ENCODE data around the gene PIK3R6.

DNA sequence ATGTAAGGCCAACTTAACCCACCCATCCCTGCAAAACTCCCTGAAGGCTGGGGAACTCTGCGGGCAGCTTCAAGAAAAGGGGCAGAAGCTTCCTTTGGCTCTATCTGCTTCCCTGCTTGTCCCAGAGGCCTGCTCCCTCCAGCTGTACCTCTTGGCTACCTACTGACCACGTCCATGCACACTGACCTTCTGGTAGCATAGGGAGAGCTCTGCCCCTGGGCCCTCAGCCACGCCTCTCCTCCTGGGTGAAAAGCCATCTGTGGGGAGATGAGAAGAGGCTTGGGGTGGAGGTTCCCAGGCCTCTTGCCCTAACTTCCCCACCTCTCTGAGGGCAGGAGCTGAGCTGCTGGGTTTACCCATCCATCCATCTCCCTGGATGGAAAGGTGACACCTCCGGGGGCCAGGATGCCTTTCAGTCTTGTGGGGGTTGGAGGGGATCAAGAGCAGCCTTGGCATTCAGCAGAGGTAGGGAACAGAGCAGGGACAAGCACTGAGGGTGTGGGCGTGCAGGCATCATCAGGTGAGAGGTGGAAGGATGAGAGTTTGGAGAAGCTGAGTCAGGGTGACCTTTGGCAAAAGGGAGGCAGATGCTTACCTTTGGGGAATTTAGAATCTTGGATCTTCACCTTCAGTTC is 45.0 kb downstream of the PIK3R6 start:
- TF ChIP-seq, protein P1, sequence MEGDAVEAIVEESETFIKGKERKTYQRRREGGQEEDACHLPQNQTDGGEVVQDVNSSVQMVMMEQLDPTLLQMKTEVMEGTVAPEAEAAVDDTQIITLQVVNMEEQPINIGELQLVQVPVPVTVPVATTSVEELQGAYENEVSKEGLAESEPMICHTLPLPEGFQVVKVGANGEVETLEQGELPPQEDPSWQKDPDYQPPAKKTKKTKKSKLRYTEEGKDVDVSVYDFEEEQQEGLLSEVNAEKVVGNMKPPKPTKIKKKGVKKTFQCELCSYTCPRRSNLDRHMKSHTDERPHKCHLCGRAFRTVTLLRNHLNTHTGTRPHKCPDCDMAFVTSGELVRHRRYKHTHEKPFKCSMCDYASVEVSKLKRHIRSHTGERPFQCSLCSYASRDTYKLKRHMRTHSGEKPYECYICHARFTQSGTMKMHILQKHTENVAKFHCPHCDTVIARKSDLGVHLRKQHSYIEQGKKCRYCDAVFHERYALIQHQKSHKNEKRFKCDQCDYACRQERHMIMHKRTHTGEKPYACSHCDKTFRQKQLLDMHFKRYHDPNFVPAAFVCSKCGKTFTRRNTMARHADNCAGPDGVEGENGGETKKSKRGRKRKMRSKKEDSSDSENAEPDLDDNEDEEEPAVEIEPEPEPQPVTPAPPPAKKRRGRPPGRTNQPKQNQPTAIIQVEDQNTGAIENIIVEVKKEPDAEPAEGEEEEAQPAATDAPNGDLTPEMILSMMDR (IDR thresholded peaks at IDR 0.05): no peak
- TF ChIP-seq POLR2A (IDR thresholded peaks at IDR 0.05): no peak

Measured in testis (tissue), 2 donors.